ENCODE results near the gene GIPC1. TPM values are rescaled to one million over a fixed set of nuclear protein-coding genes. Genes with fewer than 3 reads are reported as not detected.
"Not testable (repeated sequence)": the region's sequence is repeated elsewhere in the genome, so short reads cannot be mapped to it uniquely, and the experiment has no call there.

The GIPC1 gene
- total RNA-seq, 1 donor from 2014 or later, result 98.8 TPM

DNA sequence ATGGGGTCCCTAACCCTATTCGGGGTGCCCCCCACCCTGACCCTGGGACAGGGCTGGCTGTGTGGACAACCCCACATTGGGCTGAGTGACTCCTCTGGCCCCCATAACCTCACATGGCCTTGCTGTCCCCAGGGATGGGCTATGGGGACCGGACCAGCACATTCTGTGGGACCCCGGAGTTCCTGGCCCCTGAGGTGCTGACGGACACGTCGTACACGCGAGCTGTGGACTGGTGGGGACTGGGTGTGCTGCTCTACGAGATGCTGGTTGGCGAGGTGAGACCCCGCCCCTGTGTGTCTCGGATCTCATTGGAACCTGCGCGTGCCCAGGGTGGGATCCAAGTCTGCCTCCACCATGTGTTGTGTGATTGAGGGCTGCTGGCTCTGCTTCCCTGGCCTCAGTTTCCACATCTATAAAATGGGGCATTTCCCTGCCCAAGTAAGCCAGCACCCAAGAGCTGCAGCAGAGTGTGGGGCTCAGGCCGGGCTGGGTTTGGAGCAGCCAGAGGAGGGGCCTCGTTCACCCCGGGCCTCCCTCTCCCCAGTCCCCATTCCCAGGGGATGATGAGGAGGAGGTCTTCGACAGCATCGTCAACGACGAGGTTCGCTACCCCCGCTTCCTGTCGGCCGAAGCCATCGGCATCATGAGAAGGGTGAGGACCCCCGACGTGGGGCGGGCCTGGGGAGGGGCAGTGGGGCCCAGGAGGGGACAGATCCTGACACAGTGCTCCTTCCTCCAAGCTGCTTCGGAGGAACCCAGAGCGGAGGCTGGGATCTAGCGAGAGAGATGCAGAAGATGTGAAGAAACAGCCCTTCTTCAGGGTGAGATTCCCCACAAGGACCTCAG is 25.7 kb downstream of the GIPC1 start:
- DNase-seq, result no peak

DNA sequence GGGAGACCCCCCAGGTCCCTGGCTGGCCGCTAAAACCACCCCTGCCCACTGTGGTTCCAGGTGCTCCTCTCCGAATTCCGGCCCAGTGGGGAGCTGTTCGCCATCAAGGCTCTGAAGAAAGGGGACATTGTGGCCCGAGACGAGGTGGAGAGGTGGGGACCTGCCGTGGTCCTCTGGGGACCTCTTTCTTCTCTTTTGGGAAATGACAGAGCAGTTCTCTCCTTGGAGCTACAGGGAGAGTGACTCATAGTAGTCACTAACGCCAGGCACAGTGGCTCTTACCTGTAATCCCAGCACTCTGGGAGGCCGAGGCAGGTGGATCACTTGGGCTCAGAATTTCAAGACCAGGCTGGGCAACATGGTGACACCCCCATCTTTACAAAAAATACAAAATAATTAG is 28.1 kb downstream of the GIPC1 start:
- no peak for DNase-seq

DNA sequence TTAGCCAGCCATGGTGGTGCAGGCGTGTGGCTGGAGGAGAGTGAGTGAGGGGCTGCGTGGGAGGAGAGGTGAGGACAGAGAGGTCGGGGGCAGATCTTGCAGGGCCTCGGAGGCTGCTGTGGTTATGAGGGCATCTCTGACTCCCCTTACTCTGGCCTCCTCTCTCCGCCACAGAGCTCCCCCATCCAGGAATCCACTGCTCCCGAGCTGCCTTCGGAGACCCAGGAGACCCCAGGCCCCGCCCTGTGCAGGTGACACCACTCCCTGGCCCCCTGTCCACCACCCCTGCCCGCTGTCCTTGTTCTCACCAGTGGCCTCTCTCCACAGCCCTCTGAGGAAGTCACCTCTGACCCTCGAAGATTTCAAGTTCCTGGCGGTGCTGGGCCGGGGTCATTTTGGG is 28.5 kb downstream of the GIPC1 start:
- DNase-seq, result no peak

DNA sequence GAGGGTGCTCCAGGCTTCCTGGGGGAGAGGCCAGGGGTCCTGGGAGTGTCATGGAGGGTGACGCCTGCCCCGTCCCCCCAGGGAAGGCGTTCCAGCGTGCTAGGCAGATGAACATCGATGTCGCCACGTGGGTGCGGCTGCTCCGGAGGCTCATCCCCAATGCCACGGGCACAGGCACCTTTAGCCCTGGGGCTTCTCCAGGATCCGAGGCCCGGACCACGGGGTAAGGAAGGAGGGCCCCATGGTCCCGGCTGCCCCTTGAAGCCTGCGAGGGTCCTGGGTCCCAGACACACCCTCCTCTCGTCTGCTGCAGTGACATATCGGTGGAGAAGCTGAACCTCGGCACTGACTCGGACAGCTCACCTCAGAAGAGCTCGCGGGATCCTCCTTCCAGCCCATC is 32.2 kb downstream of the GIPC1 start:
- no peak for DNase-seq

DNA sequence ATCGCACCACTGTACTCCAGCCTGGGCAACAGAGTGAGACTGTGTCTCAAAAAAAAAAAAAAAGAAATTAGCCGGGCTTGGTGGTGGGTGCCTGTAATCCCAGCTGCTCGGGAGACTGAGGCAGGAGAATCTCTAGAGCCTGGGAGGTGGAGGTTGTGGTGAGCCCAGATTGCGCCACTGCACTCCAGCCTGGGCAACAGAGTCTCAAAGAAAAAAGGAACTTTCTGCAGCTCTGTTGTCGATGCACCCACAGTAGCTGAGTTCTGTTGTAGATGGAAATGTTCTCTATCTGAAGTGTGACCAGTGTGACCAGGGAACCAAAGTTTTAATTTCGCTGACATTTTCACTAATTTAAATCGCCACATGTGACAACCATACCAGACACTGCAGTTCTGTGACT is 33.5 kb downstream of the GIPC1 start:
- not testable (repeated sequence) for DNase-seq

DNA sequence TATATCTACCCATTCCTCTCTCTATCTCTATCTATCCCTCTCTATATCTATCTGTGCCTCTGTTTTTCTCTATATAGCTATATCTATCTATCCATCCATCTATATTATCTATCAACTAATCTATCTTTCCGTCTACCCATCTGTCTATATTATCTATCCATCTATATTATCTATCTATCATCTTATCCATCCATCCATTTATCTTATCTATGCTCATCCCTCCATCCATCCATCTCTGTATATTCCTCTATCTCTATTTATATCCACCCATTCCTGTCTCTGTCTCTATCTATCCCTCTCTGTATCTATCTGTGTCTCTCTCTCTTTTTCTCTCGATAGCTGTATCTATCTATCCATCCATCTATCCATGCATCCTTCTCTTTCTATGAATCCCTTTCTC is 35.0 kb downstream of the GIPC1 start:
- no peak for DNase-seq

DNA sequence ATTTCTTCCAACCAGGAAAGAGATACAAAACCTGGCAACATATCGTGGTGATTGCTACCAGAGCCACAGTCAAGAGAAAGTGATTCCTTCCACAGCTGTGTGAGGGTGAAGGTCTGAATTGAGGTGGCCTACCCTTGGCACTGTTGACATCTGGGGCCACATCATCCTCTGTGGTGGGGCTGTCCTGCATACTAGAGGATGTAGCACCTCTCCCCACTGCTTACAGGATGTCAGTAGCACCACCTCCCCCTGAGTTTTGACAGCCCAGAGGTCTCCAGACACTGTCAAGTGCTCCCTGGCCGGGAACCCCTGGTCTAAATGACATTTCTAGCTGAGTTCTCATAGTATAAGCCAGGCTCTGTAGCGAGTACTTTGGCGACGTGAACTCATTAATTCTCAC is 36.2 kb downstream of the GIPC1 start:
- DNase-seq, result no peak

DNA sequence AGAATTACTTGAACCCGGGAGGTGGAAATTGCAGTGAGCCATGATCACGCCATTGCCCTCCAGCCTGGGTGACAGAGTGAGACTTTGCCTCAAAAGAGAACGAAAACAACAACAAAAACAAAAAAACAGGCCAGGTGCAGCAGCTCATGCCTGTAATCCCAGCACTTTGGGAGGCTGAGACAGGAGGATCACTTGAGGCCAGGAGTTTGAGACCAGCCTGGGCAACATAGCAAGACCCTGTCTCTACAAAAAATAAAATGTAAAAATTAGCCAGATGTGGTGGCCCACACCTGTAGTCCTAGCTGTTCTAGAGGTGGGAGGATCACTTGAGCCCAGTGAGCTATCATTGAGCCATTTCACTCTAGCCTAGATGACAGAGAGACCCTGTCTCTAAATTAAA is 43.6 kb downstream of the GIPC1 start:
- not testable (repeated sequence) for DNase-seq

DNA sequence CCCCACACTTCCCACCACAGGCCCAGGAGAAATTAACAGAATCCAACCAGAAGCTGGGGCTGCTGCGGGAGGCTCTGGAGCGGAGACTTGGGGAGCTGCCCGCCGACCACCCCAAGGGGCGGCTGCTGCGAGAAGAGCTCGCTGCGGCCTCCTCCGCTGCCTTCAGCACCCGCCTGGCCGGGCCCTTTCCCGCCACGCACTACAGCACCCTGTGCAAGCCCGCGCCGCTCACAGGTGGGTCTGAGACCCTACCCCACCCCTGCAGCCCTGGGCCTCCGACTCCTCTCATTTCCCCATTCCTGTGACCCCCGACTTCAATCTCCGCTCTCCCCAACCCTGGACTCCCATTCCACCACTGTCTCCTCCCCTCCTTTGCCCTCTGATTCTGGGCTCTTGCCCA is 45.1 kb downstream of the GIPC1 start:
- DNase-seq, result no peak

DNA sequence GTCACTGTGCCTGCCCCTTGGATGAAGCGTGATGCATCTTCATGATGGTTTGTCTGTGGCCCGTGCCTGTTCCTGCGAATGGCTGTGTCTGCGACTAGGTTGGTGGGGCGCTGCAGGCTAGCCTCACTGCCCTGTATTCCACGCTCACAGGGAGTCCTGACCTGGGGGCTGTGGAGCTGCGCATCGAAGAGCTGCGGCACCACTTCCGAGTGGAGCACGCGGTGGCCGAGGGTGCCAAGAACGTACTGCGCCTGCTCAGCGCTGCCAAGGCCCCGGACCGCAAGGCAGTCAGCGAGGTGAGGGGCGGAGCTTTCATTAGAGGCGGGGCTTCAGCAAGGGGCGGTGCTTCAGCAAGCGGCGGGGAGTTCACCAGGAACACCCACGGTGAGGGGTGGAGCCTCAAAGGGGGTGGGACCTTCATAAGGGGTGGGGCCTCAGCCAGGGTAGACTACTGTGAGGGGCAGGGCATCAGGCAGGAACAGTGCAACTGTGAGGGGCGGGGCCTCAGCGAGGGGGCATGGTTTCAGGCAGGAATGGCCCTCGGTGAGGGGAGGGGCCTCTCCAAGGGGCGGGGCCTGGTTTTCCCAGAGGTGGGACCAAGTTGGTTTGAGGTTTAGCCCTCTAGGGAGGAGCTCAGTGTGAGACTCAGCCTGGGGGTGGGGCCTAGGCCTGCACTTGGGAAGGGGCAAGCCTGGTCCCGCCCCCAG is 45.6 kb downstream of the GIPC1 start:
- no peak for DNase-seq

DNA sequence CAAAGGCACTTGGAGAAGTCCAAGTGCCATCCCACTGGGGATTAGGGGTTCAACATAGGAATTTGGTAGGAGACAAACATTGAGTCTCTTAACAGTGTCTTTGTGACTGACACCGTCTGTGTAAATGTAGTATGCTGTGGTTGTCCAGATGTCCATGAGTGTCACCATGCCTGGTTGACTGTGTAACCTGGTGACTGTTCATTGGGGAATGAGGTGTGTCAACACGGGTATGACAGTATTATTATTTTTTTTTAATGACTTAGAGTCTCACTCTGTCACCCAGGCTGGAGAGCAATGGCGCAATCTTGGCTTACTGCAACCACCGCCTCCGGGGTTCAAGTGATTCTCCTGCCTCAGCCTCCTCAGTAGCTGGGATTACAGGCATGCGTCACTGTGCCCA is 46.6 kb downstream of the GIPC1 start:
- DNase-seq, result no peak

DNA sequence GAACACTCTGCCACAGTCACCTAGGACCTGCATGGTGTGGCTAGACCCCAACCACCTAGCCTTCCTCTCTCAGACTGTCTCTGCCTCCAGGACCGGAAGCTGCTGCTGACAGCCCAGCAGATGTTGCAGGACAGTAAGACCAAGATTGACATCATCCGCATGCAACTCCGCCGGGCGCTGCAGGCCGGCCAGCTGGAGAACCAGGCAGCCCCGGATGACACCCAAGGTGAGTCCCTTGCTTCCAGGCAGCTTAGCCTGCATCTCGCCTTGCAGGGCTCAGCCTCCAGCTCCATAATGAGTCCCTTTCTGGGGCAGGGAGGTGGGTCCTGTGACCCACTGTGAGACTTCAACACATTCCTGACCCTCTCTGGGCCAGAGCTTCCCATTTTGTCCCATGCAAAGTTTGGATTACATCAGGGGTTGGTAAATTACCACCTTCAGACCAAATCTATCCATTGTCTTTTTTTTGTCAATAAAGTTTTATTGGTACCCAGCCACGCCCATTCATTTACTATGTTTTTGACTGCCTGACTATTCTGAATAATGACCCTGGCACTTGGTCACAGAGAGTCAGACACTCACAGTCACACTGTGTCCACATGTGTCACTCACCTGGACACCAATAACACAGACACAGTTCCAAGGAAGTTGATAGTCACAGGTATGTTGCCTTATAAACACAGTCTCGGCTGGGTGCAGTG is 49.4 kb downstream of the GIPC1 start:
- no peak for DNase-seq

DNA sequence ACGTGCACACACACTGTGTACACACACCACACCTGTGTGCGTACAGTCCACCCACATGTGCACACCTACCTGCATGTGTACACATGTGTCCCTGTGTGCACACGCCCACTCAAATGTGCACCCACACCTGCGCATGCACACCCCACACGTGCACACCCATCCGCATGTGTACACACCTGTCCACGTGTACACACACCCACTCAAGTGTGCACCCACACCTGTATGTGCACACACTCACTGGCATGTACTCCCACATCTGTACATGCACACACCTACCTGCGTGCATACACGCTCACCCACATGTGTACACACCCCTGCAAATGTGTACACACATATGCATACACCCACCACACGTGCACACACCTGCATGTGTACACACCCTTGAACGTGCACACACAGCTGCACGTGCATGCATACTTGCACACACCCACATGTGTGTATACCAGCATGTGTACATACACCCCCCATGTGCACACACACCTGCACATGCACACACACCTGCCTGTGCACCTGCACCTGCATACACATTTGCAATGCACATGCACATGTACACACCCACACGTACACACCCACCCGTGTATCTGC is 52.2 kb downstream of the GIPC1 start:
- DNase-seq, result no peak

DNA sequence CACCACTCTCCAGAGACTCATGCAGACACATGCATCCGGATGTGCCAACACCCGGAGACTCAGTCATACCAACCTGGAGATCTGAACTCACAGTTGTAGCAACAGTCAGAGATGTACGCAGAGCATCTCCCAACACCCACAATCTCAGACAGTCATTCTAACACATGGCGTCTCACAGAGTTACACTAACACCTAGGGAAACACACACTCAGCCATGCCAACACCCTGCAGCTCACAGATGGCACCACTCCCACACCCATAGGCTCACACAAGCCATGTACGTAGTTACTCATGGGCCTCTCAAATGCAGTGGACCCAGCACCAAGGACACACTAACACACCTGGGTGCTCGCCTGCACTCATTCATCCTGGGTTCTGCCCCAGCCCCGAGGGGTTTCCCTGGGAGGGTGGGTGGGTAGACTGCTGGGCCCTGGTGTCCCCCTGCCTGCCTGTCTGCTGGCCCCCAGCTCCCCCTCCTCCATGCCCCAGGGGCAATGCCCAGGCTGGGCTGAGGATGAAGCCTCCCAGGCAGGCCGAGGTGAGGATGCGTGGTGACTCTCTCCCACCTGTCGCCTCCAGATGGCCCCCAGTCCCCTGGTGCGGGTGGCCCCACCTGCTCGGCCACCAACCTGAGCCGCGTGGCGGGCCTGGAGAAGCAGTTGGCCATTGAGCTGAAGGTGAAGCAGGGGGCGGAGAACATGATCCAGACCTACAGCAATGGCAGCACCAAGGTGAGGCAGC is 52.9 kb downstream of the GIPC1 start:
- DNase-seq, result no peak

DNA sequence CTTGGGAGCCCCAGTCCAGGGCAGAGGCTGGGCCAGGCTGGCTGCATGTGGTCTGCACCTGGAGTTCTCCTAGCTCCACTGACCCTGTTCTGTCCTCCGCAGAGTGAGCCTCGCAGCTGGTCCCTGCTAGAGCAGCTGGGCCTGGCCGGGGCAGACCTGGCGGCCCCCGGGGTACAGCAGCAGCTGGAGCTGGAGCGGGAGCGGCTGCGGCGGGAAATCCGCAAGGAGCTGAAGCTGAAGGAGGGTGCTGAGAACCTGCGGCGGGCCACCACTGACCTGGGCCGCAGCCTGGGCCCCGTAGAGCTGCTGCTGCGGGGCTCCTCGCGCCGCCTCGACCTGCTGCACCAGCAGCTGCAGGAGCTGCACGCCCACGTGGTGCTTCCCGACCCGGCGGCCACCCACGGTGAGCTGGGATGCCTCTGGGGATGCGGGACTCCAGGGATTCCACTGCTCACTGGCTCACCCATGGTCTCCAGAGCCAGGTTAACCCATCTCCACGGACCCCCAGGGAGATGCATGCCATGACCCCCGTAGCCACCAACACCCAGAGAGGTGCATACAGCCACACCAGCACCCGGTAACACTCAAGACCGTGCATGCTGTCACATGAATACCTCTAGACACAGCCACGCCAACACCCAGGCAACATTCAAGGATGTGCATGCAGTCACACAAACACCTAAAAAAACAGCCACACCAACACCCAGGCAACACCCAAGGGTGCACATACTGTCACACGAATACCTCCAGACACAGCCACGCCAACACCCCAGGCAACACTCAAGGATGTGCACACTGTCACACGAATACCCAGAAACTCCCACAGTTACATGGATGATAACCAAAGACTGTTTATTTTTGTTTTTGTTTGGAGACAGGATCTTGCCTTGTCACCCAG is 54.6 kb downstream of the GIPC1 start:
- peak; percentile 57 for DNase-seq

DNA sequence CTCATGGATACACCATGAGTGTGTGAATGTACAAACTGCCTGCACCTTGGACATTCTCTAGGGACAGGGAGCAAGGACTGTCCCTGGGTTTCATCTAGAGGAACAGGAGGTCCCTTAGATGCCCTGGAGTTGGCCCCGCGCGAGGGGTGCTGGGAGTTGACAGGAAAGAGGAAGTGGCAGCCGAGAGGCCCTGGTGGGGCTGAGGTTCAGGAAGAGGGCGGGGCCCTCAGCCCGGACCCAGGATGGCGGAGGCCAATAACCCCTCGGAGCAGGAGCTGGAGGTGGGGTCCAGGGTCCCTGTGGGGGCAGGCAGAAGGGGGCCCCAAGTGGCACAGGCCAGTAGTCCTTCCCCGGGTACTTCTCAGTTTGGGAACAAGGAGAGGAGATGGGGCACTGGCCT is 55.9 kb downstream of the GIPC1 start:
- DNase-seq, result peak; percentile 31

DNA sequence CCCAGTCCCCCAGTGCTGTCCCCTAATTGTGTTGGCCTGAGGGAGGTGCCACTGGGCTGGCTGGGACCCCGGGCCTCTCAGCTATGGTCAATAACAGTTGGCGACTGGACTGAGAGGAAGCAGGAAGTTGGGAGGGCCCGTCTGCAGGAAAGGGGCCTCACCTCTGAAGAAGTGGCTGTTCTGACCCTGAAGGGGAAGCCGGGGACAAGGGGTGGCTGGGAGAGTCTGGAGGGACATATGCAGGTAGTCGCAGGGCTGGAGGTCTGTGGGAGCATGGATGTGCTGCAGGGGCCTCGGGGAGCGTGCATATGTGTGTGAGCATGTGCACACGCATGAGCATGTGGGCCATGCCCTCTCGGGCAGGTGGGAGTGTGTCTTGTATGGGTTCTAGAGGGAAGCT is 56.9 kb downstream of the GIPC1 start:
- no peak for DNase-seq

DNA sequence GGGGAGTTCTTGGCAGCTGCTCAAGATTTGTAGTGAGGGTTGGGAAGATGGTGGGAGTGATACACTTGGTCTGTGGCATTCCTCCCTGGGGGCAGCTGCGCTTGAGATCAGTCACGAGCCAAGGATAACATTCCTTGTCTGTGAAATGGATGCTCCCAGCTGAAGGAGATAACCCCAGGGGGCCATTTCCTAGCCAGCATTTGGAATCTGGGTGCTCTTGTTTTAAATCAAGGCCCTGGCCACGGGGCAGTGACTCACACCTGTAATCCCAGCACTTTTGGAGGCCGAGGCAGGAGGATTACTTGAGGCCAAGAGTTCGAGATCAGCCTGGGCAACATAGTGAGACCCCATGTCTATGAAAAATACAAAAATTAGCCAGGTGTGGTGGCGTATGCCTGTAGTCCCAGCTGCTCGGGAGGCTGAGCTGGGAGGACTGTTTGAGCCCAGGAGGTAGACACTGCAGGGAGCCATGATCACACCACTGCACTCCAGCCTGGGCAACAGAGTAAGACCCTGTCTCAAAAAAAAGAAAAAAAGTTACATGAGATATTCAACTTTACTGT is 58.3 kb downstream of the GIPC1 start:
- no peak for DNase-seq

DNA sequence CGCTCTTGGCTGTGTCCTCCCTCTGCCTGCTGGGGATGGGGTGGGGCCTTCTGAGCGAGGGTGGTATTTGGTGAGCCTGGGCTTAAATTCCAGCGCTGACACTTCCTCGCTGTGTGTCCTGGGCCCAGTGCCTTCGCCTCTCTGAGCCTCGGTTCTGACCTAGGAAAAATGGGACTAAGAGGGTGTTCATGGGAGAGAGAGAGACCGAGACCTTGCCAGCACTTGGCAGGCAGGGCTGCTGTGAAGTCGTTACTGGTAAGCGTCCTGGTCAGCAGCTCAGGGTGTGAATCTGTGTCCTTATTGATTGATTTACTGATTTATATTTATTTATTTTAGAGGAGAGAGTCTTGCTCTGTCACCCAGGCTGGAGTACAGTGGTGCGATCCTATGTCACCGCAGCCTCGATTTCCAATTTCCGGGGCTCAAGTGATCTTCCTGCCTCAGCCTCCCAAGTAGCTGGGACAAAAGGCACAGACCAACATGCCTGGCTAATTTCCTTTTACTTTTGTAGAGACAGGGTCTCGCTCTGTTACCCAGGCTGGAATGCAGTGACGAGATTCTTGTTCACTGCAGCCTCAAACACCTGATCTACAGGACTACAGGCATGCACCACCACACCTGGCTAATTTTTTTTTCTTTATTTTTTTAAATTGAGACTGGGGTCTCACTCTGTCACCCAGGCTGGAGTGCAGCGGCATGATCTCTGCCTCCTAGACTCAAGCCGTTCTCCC is 60.4 kb downstream of the GIPC1 start:
- no peak for DNase-seq

Data from tongue (tissue), 2 donors.